ENCODE data around the gene GAS7. TPM values are rescaled to one million over a fixed set of nuclear protein-coding genes. Genes with fewer than 3 reads are reported as not detected.

Gene GAS7
- total and polyA plus RNA-seq, 2 experiments from 2014 or later = 25.8 to 27.3 TPM

DNA sequence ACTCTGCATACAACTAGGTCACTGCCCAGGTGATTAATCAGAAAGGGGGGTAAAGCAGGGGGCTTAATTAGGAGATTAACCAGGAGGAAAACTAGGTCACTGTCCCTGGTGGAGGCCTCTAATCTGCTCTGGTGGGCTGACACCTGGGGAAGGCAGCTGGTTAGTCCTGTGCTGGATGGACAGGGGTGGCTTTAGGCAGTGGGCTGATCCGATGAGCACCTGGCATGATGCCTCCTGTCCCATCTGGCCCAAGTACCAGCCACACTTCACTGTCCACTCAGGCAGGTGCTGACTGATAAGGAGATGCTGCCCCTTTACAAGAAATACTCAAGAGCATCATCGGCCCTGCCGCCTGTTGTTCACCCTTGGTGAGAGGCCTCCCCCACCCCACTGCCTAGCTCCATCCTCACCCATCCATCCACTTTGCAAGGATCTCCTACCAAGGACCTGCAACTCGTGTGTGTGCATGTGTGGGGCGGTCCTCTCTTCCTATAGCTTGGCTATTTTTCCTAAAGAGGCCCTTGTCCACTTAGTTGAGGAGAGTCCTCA, 279.5 kb downstream of the GAS7 start:
- WGBS (ENCODE audit: low lambda C conversion rate, missing lambda C conversion rate) = 95% methylated on average over 5 of the region's 5 CpGs
- no peaks in the 10 kb centered on the region for H4K20me1 ChIP-seq (ENCODE audit: insufficient read depth, poor library complexity, severe bottlenecking)
- no peak overlapping the region for H3K4me3 ChIP-seq
- H2AFZ ChIP-seq = no peak overlapping the region
- H3K4me2 ChIP-seq = no peak overlapping the region
- H3K27me3 ChIP-seq = no peaks in the 10 kb centered on the region
- H3K27ac ChIP-seq = no peak overlapping the region
- no peaks in the 10 kb centered on the region for H3K9me2 ChIP-seq (replicated peaks; ENCODE audit: insufficient read depth)
- H3K36me3 ChIP-seq (replicated peaks; ENCODE audit: insufficient read depth, low read depth) = no peaks in the 10 kb centered on the region
- H3K9me3 ChIP-seq (ENCODE audit: low read depth) = no peaks in the 10 kb centered on the region
- H3K79me2 ChIP-seq = no peaks in the 10 kb centered on the region
- TF ChIP-seq, protein P1, sequence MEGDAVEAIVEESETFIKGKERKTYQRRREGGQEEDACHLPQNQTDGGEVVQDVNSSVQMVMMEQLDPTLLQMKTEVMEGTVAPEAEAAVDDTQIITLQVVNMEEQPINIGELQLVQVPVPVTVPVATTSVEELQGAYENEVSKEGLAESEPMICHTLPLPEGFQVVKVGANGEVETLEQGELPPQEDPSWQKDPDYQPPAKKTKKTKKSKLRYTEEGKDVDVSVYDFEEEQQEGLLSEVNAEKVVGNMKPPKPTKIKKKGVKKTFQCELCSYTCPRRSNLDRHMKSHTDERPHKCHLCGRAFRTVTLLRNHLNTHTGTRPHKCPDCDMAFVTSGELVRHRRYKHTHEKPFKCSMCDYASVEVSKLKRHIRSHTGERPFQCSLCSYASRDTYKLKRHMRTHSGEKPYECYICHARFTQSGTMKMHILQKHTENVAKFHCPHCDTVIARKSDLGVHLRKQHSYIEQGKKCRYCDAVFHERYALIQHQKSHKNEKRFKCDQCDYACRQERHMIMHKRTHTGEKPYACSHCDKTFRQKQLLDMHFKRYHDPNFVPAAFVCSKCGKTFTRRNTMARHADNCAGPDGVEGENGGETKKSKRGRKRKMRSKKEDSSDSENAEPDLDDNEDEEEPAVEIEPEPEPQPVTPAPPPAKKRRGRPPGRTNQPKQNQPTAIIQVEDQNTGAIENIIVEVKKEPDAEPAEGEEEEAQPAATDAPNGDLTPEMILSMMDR (IDR thresholded peaks at IDR 0.05; ENCODE audit: poor library complexity) = no peak
- TF ChIP-seq EZH2 (IDR thresholded peaks at IDR 0.05; ENCODE audit: borderline replicate concordance) = no peak
- no peak for TF ChIP-seq EZH2phosphoT487 (IDR thresholded peaks at IDR 0.05; ENCODE audit: low read depth, severe bottlenecking, unreplicated experiment)
- H3K4me1 ChIP-seq (ENCODE audit: insufficient read depth) = no peaks in the 10 kb centered on the region
- no peak for DNase-seq (ENCODE audit: low spot score)

DNA sequence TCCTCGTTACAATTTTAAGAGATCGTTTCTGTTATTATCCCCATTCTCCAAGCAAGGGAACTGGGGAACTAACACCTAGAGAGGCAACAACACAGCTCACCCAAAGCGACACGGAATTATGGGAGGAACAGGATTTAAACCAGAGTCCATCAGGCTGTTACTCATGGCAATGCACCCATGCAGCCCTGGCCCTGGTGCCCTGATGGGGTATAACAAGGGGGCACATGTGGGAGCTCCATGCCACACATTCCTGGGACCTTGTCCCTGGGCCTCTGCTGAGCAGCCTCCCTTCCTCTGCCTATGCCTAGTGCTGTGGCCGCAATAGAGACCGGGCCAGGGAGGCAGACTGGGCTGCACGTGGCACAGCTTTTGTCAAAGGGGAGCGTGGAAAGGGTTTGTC, 280.1 kb downstream of the GAS7 start:
- no peaks in the 10 kb centered on the region for H3K27me3 ChIP-seq
- no peak overlapping the region for H3K4me3 ChIP-seq
- no peaks in the 10 kb centered on the region for H3K79me2 ChIP-seq
- no peaks in the 10 kb centered on the region for H3K9me3 ChIP-seq (ENCODE audit: low read depth)
- H3K36me3 ChIP-seq (replicated peaks; ENCODE audit: insufficient read depth, low read depth) = no peaks in the 10 kb centered on the region
- DNase-seq (ENCODE audit: low spot score) = no peak
- no peaks in the 10 kb centered on the region for H4K20me1 ChIP-seq (ENCODE audit: insufficient read depth, poor library complexity, severe bottlenecking)
- H2AFZ ChIP-seq = no peak overlapping the region
- no peaks in the 10 kb centered on the region for H3K9me2 ChIP-seq (replicated peaks; ENCODE audit: insufficient read depth)
- no peak overlapping the region for H3K27ac ChIP-seq
- 93% methylated on average over 8 of the region's 8 CpGs for WGBS (ENCODE audit: low lambda C conversion rate, missing lambda C conversion rate)
- no peak overlapping the region for H3K4me2 ChIP-seq
- H3K4me1 ChIP-seq (ENCODE audit: insufficient read depth) = no peaks in the 10 kb centered on the region
- TF ChIP-seq, protein P1 (IDR thresholded peaks at IDR 0.05; ENCODE audit: poor library complexity) = no peak
- TF ChIP-seq EZH2 (IDR thresholded peaks at IDR 0.05; ENCODE audit: borderline replicate concordance) (no peak), EZH2phosphoT487 (IDR thresholded peaks at IDR 0.05; ENCODE audit: low read depth, severe bottlenecking, unreplicated experiment) (no peak)

DNA sequence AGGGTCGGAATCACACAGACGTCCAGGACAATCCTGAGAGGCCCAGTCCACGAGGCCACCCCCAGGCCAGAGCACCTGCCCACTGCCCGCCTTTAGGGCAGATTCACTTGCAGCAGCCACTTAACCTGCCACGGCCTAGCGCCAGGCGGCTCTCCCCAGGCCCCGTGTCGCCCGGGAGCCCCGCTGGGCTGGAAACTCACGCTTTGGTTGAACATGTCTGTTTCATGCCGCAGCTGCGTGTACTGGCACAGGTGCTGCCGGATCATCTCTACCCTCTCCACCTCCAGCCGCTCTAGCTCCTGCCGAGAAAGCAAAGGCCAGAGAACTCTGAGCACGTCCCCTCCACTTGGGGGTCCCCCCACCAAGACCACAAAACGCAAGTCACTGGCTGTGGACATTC, 280.6 kb downstream of the GAS7 start:
- no peaks in the 10 kb centered on the region for H3K36me3 ChIP-seq (replicated peaks; ENCODE audit: insufficient read depth, low read depth)
- H3K9me3 ChIP-seq (ENCODE audit: low read depth) = no peaks in the 10 kb centered on the region
- no peaks in the 10 kb centered on the region for H3K9me2 ChIP-seq (replicated peaks; ENCODE audit: insufficient read depth)
- no peak overlapping the region for H2AFZ ChIP-seq
- H3K4me3 ChIP-seq = no peak overlapping the region
- no peak overlapping the region for H3K27ac ChIP-seq
- WGBS (ENCODE audit: low lambda C conversion rate, missing lambda C conversion rate) = 90% methylated on average over 19 of the region's 19 CpGs
- no peaks in the 10 kb centered on the region for H3K4me1 ChIP-seq (ENCODE audit: insufficient read depth)
- TF ChIP-seq EZH2phosphoT487 (IDR thresholded peaks at IDR 0.05; ENCODE audit: low read depth, severe bottlenecking, unreplicated experiment) (no peak), EZH2 (IDR thresholded peaks at IDR 0.05; ENCODE audit: borderline replicate concordance) (no peak)
- TF ChIP-seq, protein P1 (IDR thresholded peaks at IDR 0.05; ENCODE audit: poor library complexity) = no peak
- no peaks in the 10 kb centered on the region for H3K79me2 ChIP-seq
- H3K4me2 ChIP-seq = no peak overlapping the region
- H4K20me1 ChIP-seq (ENCODE audit: insufficient read depth, poor library complexity, severe bottlenecking) = no peaks in the 10 kb centered on the region
- DNase-seq (ENCODE audit: low spot score) = no peak
- H3K27me3 ChIP-seq = no peaks in the 10 kb centered on the region
